ENCODE results near the gene CGREF1. TPM values are rescaled to one million over a fixed set of nuclear protein-coding genes. Genes with fewer than 3 reads are reported as not detected.

The CGREF1 gene
- total RNA-seq, 1 donor from 2014 or later = 18.3 TPM

DNA sequence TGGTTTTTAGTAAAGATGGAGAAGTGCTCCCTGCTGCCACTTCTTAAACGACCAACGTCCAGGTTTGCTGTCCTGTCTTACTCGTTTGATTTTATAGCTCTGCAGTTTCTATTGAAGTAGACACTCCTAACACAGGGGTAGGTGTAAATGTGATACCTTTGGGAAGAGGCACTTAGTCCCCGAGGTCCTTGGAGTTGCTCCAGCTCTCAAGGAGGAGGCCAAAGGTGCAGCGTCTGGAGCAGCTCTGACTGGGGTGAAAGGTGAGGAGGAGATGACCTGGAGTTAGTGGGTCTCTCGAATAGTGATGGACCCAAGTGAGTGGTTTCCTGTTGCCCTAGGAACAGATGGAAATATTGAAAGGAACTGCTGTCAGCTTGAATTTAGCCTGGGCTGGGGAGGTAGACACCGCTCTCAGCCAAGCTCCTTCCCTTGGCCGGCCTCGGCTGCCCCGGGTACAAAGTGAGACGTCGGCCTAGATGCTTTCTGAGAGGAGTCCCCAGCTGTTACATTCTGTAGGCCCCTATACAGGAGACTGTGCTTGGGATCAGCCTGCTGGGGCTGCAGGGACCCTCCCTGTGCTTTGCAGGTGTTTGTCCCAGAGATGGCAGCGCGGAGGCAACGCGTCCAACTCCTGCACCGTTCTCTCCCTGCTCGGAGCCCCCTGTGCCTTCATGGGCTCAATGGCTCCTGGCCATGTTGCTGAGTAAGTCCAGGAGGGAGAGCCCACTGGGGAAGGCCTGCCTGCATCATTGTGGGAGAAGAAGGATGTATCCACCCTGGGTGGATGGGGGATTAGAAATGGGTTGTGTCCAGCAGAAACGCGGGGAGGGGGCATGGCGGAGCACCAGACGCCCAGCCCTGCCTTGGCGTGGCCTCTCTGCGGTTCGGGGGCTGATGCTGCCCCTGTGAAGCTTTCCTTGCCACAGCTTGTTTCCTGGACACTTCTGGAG, 26.9 kb downstream of the CGREF1 start:
- FAIRE-seq (no peak), DNase-seq (ENCODE audit: low spot score in 2 of 2) (no peak)

DNA sequence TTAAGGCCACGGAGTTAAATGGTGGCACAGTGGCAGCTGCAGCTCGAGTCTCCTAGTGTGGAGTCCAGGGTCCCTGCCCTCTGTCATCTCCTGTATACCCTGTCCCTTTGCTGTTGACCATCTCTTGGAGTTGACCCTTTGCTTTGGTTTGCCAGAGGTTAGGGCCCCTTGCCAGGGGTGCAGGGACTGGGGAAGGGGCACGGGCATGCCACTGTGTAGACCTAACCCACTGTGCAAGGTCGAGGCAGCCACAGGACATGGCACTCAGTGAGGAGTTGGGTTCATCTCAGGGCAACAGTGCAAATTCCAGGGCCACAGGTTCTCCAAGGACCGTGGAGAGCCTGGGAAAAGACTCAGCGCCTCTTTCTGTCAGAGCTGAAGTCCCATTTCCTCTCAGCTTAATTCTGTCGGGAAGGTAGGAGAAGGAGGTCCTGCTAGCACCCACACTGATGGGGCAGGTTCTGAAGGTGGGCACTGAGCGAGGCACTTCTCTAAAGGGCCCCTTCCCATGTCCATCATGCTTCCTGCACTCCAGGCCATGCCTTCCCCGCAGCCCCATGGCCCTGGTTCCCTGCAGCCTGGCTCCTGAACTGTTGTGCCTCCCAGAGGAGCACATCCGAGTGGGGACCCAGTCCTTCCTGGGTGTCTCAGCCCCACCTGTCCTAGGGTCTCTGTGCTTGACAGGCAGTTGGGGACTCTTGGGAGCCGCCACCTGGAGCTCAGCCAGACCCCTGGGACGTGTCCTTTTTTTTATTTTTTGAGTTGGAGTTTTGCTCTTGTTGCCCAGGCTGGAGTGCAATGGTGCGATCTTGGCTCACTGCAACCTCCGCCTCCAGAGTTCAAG, 29.6 kb downstream of the CGREF1 start:
- FAIRE-seq = no peak
- DNase-seq (ENCODE audit: low spot score in 2 of 2) = no peak

DNA sequence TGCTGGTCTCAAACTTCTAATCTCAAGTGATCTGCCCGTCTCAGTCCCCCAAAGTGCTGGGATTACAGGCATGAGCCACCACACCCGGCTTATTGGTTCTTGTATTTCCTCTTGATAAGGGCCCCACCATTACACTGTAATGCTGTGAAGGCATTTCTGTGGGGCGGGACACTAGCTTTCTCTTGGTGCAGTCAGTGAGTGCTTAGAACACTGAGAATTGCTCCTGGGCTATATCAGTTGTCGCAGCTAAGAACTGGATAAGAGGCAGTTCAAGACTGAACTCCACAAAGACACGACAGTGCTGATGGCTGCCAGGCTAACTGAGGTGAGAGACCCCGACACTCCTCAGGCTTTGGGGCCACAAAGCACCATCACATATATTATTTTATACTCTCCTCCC, 30.3 kb downstream of the CGREF1 start:
- FAIRE-seq = no peak

DNA sequence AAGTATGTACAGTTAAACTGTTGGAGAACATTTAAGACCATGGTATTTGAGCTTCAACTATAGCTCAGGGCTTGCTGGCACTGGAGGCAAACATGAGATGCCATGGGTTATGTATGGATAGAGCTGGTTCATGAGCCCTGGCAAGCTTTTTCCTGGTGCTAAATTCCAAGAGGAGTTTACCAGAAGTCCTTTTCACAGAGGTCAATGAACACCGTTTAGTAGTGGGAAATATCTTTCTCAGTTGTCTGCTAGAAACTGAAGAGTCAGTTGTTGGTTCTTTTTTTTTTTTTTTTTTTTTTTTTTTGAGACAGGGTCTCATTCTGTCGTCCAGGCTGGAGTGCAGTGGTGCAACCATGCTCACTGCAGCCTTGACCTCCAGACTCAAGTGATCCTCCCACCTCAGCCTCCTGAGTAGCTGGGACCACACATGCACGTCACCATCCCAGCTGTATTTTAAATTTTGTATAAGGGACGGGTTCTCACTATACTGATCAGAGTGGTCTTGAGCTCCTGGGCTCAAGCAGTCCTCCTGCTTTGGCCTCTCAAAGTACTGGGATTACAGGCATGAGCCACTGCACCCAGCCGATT, 31.0 kb downstream of the CGREF1 start:
- DNase-seq (ENCODE audit: low spot score in 2 of 2) = no peak
- no peak for FAIRE-seq

More for the DNA sequence above, 30.3 kb downstream of the CGREF1 start:
- no peak for DNase-seq (ENCODE audit: low spot score in 2 of 2)

DNA sequence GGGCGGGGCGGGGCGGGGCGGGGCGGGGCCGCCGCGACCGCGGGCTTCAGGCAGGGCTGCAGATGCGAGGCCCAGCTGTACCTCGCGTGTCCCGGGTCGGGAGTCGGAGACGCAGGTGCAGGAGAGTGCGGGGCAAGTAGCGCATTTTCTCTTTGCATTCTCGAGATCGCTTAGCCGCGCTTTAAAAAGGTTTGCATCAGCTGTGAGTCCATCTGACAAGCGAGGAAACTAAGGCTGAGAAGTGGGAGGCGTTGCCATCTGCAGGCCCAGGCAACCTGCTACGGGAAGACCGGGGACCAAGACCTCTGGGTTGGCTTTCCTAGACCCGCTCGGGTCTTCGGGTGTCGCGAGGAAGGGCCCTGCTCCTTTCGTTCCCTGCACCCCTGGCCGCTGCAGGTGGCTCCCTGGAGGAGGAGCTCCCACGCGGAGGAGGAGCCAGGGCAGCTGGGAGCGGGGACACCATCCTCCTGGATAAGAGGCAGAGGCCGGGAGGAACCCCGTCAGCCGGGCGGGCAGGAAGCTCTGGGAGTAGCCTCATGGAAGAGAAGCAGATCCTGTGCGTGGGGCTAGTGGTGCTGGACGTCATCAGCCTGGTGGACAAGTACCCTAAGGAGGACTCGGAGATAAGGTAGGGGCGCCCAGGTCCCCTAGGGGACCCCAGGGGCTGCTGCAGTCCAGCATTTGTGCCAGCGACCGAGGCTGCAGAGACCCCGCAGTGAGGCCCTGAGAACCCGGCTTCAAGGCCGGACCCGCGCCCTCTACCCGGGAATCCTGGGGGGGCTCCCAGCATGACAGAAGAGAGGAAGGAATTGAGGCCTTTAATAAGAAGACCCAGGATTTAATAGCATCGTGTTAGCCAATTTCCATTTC, 32.0 kb downstream of the CGREF1 start, which contains the start of gene KHK:
KHK (plus strand) TSS at position 49 of the 870 bp plus-strand sequence; CDS start at position 537, 488 bp downstream.
- FAIRE-seq (no peak), DNase-seq (ENCODE audit: low spot score in 2 of 2) (peak; percentile 59 to 68)

DNA sequence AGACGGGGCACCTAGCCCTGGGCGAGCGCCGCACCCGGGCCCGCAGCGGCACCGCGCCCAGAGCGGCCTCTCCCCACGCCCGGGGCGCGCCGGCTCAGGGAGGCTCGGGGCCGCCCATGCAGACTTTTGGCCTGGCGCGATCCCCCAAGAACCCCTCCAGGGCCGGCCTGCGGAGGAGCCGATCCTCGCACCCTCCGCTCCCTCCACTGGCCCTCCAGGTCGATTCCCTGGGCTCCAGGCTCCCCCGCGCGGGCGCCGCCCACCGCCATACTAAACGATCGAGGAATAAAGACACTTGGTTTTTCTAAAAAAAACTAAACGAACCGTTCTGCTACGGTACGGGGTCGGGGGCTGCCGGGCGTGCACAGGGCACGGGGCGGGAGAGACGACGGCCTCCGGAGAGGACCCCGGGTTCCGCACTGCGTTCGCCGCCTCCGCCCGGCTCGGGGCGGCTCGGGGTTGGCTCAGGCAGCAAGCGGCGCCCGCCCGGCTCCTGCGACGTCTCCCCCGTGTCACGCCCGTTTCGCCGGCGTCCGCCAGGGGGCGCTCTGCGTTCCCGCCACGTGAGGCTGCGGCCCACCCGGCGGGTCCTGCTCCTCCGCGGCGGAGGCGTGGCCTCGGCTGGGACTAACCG, 32.7 kb downstream of the CGREF1 start:
- no peak for FAIRE-seq
- peak; percentile 99 for DNase-seq (ENCODE audit: low spot score in 2 of 2)

DNA sequence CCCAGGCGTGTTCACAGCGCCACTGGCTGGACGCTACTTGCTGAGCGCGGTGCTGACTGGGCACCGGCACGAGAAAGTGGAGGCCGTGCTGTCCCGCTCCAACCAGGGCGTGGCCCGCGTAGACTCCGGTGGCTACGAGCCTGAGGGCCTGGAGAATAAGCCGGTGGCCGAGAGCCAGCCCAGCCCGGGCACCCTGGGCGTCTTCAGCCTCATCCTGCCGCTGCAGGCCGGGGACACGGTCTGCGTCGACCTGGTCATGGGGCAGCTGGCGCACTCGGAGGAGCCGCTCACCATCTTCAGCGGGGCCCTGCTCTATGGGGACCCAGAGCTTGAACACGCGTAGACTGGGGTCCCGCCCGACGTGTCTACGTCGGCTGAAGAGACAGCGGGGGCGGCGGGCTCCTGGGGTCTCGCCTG, 33.2 kb downstream of the CGREF1 start:
- FAIRE-seq (no peak), DNase-seq (ENCODE audit: low spot score in 2 of 2) (peak; percentile 79 to 83)

DNA sequence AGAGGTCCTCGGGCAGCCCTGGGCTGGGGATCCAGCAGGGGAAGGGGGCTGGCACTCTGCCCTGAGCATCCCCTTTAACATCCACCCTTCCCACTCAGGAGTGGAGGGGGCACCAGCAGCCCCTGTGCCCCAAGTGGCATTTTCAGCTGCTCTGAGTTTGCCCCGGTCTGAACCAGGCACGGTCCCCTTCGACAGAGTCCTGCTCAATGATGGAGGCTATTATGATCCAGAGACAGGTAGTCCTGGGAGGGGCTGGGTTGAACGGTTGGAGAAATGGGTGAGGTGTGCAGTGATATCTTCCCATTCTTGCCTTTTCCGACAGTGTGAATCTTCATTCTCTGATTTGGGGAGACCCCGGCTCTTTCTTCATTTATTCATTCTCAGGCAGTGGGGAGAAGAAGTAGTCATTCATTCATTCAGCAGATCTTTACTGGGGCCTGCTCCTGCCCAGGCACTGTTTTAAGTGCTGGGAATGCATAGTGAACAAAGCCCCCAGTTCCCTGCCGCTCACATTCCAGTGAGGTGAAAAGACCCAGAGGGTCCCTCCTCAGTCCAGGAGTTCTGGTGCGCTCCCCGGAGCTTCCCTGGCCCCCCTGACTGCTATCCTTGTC, 33.8 kb downstream of the CGREF1 start:
- no peak for FAIRE-seq
- DNase-seq (ENCODE audit: low spot score in 2 of 2) = no peak

DNA sequence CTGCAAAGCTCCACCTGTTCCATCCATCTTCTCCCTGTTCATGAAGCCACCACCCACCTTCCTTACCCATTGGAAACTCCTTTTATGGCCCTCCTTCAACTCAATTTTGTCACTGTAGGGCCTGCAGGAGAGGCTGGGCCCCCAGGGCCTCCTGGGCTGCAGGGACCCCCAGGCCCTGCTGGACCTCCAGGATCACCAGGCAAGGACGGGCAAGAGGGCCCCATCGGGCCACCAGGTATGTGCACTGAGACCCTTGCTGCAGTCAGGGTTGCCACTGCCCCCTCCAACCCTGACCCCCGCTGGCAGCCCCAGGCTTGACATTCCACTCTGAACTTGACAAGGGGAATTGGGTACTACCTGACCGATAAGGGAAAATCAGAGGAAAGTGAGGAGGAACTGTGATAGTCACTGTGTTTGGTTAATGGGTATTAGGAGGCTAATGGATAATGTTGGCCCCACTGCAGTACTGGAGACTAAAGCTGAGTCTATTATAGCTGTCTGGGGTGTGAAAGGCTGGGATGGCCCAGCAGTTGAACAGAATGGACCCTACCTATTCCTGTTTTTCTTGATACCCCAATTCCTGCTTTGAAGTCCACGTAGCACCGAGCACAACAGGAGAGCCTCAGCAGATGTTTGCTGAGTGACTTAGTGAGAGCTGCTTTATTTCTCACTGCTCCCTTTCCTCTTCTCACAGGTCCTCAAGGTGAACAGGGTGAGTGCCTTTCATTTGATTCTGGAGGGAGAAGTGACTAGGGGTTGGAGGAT, 34.4 kb downstream of the CGREF1 start:
- DNase-seq (ENCODE audit: low spot score in 2 of 2) (no peak), FAIRE-seq (no peak)

DNA sequence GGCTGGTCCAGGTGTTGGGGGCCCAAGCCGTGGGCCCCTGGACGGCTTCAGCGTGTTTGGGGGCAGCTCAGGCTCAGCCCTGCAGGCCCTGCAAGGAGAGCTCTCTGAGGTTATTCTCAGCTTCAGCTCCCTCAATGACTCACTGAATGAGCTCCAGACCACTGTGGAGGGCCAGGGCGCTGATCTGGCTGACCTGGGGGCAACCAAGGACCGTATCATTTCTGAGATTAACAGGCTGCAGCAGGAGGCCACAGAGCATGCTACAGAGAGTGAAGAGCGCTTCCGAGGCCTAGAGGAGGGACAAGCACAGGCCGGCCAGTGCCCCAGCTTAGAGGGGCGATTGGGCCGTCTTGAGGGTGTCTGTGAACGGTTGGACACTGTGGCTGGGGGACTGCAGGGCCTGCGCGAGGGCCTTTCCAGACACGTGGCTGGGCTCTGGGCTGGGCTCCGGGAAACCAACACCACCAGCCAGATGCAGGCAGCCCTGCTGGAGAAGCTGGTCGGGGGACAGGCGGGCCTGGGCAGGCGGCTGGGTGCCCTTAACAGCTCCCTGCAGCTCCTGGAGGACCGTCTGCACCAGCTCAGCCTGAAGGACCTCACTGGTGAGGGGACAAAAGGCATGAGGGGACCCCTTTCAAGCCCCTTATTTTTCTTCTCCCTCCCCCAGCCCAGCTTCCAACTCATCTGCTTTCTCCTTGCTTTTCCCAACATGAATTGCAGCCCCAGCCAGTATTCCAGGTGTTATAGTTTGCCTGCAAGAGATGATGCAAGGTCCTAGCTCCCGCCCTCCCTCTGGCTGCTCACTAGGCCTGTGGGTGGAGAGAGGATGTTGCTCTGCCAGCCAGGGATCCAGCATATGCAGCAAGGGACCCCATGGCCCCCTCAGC, 35.3 kb downstream of the CGREF1 start:
- DNase-seq (ENCODE audit: low spot score in 2 of 2) = no peak
- FAIRE-seq = no peak

DNA sequence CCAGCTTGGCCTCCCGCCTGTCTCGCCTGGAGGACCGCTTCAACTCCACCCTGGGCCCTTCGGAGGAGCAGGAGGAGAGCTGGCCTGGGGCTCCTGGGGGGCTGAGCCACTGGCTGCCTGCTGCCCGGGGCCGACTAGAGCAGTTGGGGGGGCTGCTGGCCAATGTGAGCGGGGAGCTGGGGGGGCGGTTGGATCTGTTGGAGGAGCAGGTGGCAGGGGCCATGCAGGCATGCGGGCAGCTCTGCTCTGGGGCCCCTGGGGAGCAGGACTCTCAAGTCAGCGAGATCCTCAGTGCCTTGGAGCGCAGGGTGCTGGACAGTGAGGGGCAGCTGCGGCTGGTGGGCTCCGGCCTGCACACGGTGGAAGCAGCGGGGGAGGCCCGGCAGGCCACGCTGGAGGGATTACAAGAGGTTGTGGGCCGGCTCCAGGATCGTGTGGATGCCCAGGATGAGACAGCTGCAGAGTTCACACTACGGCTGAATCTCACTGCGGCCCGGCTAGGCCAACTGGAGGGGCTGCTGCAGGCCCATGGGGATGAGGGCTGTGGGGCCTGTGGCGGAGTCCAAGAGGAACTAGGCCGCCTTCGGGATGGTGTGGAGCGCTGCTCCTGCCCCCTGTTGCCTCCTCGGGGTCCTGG, 36.0 kb downstream of the CGREF1 start:
- no peak for DNase-seq (ENCODE audit: low spot score in 2 of 2)
- no peak for FAIRE-seq

DNA sequence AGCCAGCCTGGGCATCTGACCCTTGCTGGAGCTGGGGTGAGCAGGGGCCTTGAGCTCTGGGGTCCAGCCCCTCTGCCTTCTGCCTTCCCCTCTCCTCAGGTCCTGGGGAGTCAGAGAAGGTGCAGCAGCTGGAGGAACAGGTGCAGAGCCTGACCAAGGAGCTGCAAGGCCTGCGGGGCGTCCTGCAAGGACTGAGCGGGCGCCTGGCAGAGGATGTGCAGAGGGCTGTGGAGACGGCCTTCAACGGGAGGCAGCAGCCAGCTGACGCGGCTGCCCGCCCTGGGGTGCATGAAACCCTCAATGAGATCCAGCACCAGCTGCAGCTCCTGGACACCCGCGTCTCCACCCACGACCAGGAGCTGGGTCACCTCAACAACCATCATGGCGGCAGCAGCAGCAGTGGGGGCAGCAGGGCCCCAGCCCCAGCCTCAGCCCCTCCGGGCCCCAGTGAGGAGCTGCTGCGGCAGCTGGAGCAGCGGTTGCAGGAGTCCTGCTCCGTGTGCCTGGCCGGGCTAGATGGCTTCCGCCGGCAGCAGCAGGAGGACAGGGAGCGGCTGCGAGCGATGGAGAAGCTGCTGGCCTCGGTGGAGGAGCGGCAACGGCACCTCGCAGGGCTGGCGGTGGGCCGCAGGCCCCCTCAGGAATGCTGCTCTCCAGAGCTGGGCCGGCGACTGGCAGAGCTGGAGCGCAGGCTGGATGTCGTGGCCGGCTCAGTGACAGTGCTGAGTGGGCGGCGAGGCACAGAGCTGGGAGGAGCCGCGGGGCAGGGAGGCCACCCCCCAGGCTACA, 36.8 kb downstream of the CGREF1 start:
- no peak for FAIRE-seq
- DNase-seq (ENCODE audit: low spot score in 2 of 2) = no peak

DNA sequence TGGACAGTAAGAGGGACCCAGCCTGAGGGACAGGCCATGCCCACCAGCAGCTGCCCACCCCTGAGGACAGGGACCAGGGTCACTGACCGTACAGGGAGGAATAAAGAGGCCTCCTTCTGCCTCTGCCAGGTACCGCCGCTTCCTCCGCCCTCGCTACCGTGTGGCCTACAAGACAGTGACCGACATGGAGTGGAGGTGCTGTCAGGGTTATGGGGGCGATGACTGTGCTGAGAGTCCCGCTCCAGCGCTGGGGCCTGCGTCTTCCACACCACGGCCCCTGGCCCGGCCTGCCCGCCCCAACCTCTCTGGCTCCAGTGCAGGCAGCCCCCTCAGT, 38.4 kb downstream of the CGREF1 start:
- DNase-seq (ENCODE audit: low spot score in 2 of 2) = no peak
- no peak for FAIRE-seq

DNA sequence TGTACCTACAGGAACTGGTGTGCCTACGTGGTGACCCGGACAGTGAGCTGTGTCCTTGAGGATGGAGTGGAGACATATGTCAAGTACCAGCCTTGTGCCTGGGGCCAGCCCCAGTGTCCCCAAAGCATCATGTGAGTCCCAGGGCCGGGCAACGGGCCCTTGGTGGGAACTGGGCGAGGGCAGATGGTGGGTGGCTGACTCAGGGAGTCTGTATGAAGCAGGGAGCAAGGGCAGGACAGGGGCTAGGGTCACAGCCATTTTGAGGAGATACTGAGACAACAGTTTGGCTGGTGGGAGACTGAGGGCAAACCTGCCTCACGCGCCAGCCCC, 38.8 kb downstream of the CGREF1 start:
- DNase-seq (ENCODE audit: low spot score in 2 of 2) (no peak), FAIRE-seq (no peak)

DNA sequence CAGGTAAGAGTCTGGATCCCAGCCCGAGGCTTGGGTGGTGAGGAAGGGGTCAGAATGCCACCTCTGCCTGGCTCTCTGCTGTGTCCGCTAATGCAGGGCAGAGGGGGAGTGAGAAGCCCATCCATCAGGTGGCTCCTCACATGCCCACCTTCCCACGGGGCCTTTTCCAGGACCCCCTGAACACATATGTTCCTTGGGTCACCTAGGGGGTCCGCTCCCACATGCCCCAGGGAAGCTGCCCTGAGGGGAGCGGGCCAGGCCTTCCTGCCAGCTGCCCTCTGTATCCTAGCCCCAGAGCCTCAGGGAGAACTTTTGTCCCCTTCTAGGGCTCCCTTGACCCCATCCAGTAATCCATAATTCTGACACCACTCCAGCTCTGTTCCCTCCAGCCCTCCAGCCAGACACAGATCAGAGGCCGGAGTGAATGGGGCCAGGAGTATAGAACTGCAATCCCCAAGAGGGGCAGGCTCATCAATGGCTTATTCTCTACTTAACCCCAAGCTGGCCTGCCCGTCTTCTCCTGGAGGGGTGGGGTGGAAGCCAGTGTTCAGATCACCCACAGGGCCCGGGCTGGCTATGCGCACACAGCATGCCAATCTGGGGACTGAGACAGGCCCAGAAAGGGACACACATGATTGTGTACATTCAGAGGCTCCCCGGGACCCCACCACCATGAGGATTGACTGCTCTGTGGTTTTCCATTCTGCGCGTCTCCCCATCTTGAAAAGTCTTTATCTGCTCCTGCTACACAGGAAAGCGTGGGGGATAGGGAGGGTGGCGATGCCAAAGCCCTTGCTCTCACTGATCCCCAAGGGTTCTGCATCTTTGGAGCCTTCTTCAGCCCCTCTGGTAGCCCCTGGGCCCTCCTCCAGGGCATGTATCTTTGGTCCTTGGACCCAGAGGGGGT, 39.4 kb downstream of the CGREF1 start:
- no peak for DNase-seq (ENCODE audit: low spot score in 2 of 2)
- no peak for FAIRE-seq
